ENCODE results near the gene HDDC3.

GRCh38 chr15:90912770-90913075, 19.6 kb downstream of the HDDC3 start:
- no peak for TF ChIP-seq EZH2phosphoT487 (IDR thresholded peaks at IDR 0.05; ENCODE audit: insufficient read depth, low read depth)
- no peak for TF ChIP-seq EZH2 (IDR thresholded peaks at IDR 0.05; ENCODE audit: insufficient read depth, poor library complexity, severe bottlenecking)
